Prostate gland (tissue), 2 donors: Measurements from ENCODE around the gene CDK4. TPM values are rescaled to one million over a fixed set of nuclear protein-coding genes. Genes with fewer than 3 reads are reported as not detected.

Experiments used
- DNase-seq: peaks from one replicate; pipeline ENCODE4 v3.0.0-alpha.2; 2019; ENCODE audit warnings: low spot score
- H3K27ac ChIP-seq, 2 donors: fragments of 200-600 bp; sonication (generic); 2 replicates each; pipeline ENCODE4 v1.5.1; 2017 to 2019
- H3K27me3 ChIP-seq: fragments of 200-600 bp; sonication (generic); replicated peaks from 2 replicates; pipeline ENCODE4 v1.5.1; 2019; ENCODE audit not compliant: insufficient read depth
- H3K36me3 ChIP-seq, 2 donors: fragments of 200-600 bp; sonication (generic); 1 replicate in 1 of 2; 2 replicates in 1 of 2; pipeline versions ENCODE4 v1.5.1 to v1.8.1; 2017 to 2019
- H3K4me1 ChIP-seq: fragments of 200-600 bp; sonication (generic); replicated peaks from 2 replicates; pipeline ENCODE4 v1.5.1; 2019
- H3K4me3 ChIP-seq, 2 donors: fragments of 200-600 bp; sonication (generic); 2 replicates each; pipeline ENCODE4 v1.5.1; 2017 to 2019
- H3K9me3 ChIP-seq: fragments of 200-600 bp; sonication (generic); 2 replicates; pipeline ENCODE4 v1.5.1; 2017
- CTCF ChIP-seq, 4 experiments: fragments of 200-600 bp in 2 of 4; fragments of 450-650 bp in 2 of 4; sonication (generic) in 2 of 4; IDR thresholded peaks; 1 replicate in 3 of 4; 2 replicates in 1 of 4; pipeline ENCODE4 v1.5.1; 2016 to 2019; ENCODE audit warnings: antibody characterized with exemption in 4 of 4, mild to moderate bottlenecking in 2 of 4, moderate library complexity in 2 of 4
- POLR2A ChIP-seq: fragments of 450-650 bp; IDR thresholded peaks from one replicate; pipeline ENCODE4 v1.6.1; 2016; ENCODE audit warnings: antibody characterized with exemption, mild to moderate bottlenecking
- POLR2AphosphoS5 ChIP-seq: sonication (generic); formaldehyde crosslinking; IDR thresholded peaks from one replicate; pipeline ENCODE4 v1.6.1; 2017; ENCODE audit warnings: antibody characterized with exemption
- WGBS: methylation state at CpG from one replicate; pipeline ENCODE4 v1.1.5; 2018; 5-methylcytosine and 5-hydroxymethylcytosine counted together
- intact Hi-C: fragments of 100-400 bp; cut with DNase I; formaldehyde crosslinking; loops from one replicate; pipeline ENCODE4 v1.14.2; 2022
- total RNA-seq, 2 donors: library from RNA; depleted of rRNA; stranded (reverse); fragments of >200 nt; gene quantifications; one replicate each; pipeline ENCODE4 v1.1.0, GENCODE V29; 2016

The CDK4 gene
- total RNA-seq, 2 donors from 2014 or later, result 97.5 to 103 TPM

GRCh38 chr12:57779736-57780135 is 27.6 kb upstream of the CDK4 start:
- Histone ChIP-seq H3K4me1 (no peaks in the 10 kb centered on the region), H3K27me3 (no peaks in the 10 kb centered on the region), H3K36me3 (no peaks in the 10 kb centered on the region), H3K9me3 (no peaks in the 10 kb centered on the region), H3K27ac (no peak overlapping the region), H3K4me3 (no peak overlapping the region)
- no peak for TF ChIP-seq POLR2A
- TF ChIP-seq POLR2AphosphoS5, result no peak
- no peak for TF ChIP-seq CTCF (IDR thresholded peaks at IDR 0.05)
- no peak for DNase-seq
- 40% methylated on average over 1 of the region's 1 CpG for WGBS
- intact Hi-C loops, result loop anchor here (5.0 kb wide), 2 partner anchors 48 to 118 kb away; no protein-coding TSS in a partner anchor

- Histone ChIP-seq H3K4me3 (no peak overlapping the region), H3K27ac (no peak overlapping the region), H3K36me3 (no peaks in the 10 kb centered on the region), H3K9me3 (no peaks in the 10 kb centered on the region), H3K4me1 (no peaks in the 10 kb centered on the region), H3K27me3 (no peaks in the 10 kb centered on the region)
- WGBS, result 93% methylated on average over 7 of the region's 7 CpGs
- intact Hi-C loops, result no loop called here
- no peak for TF ChIP-seq CTCF (IDR thresholded peaks at IDR 0.05)
- TF ChIP-seq POLR2A, result no peak
- no peak for TF ChIP-seq POLR2AphosphoS5
- DNase-seq, result no peak
Observed at GRCh38 chr12:57777911-57778310, 25.8 kb upstream of the CDK4 start.

DNA sequence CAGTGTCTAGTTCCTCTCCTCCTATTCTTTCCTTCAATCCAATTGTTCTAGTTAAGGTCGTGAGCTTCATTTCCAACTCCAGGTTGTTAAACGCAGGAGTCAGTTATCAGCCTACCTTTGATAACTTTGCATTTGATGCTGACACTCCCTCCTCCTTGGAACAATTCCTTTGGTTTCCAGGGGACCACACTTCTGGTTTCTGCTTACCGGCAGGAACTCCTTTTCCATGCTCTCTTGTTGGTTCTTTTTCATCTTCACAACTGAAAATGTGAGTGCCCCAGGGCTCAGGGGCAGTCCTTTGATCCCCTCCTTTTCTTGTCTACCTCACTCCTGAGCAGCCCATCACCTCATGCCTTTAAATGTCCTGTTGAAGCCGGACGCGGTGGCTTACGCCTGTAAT is 25.3 kb upstream of the CDK4 start:
- TF ChIP-seq CTCF (IDR thresholded peaks at IDR 0.05) (no peak), POLR2AphosphoS5 (no peak), POLR2A (no peak)
- no peaks in the 10 kb centered on the region for H3K27me3 ChIP-seq
- WGBS, result 88% methylated on average over 7 of the region's 7 CpGs
- H3K4me3 ChIP-seq, result no peak overlapping the region
- H3K27ac ChIP-seq, result no peak overlapping the region
- H3K9me3 ChIP-seq, result no peaks in the 10 kb centered on the region
- no peak for DNase-seq
- H3K4me1 ChIP-seq, result no peaks in the 10 kb centered on the region
- intact Hi-C loops, result no loop called here
- H3K36me3 ChIP-seq, result no peaks in the 10 kb centered on the region

- H3K36me3 ChIP-seq, result no peaks in the 10 kb centered on the region
- no peak overlapping the region for H3K27ac ChIP-seq
- H3K4me3 ChIP-seq, result no peak overlapping the region
- H3K27me3 ChIP-seq, result no peaks in the 10 kb centered on the region
- intact Hi-C loops, result no loop called here
- no peak for TF ChIP-seq POLR2A
- TF ChIP-seq CTCF (IDR thresholded peaks at IDR 0.05), result no peak
- TF ChIP-seq POLR2AphosphoS5, result no peak
- no peak for DNase-seq
- WGBS, result 83% methylated on average over 2 of the region's 2 CpGs
- peaks cover 4% of the 10 kb centered on the region for H3K4me1 ChIP-seq
- H3K9me3 ChIP-seq, result no peaks in the 10 kb centered on the region
Observed at GRCh38 chr12:57776247-57776587, 24.1 kb upstream of the CDK4 start.

DNA sequence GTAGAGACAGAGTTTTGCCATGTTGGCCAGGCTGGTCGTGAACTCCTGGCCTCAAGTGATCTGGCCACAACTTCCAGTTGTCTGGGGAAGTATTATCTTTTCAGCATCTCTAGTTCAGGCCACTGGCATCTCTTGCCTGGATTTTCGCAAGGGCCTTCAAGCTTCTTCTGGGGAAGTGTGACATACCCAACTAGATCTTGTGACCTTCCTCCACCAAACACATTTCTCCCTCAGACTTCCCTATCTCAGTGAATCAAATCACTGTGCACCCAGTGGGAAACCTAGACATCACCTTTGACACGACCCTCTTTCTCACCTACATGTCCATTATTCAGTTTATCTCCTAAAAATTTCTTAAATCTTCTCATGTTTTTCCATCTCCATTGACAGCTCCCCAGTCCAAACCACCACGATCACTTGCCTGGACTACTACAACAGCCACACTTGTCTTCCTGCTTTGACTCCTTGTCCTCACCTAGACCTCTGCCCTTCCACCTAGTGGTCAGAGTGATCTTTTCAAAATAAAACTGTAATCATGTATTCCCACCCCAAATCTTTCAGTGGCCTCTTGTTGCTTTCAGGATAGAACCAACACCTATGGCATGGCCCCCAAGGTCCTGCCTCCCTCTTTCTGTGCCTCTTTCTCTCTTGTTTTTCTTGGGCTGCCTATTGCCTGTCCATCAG is 23.6 kb upstream of the CDK4 start:
- H3K36me3 ChIP-seq, result no peaks in the 10 kb centered on the region
- no peaks in the 10 kb centered on the region for H3K27me3 ChIP-seq
- H3K4me1 ChIP-seq, result peaks cover 5% of the 10 kb centered on the region
- TF ChIP-seq CTCF (IDR thresholded peaks at IDR 0.05) (no peak), POLR2A (no peak), POLR2AphosphoS5 (no peak)
- 81% methylated on average over 4 of the region's 4 CpGs for WGBS
- DNase-seq, result no peak
- H3K4me3 ChIP-seq, result no peak overlapping the region
- intact Hi-C loops, result no loop called here
- H3K27ac ChIP-seq, result no peak overlapping the region
- no peaks in the 10 kb centered on the region for H3K9me3 ChIP-seq
